Neural crest cell (in vitro differentiated cells): ENCODE data around the gene ZBTB48. TPM values are rescaled to one million over a fixed set of nuclear protein-coding genes. Genes with fewer than 3 reads are reported as not detected.

Experiments
- DNase-seq: peaks from one replicate; pipeline ENCODE4 v3.0.0; 2021; ENCODE audit warnings: low read depth, mixed read lengths, low spot score
- H3K27ac Mint-ChIP-seq: one replicate; pipeline ENCODE4 v1.8.0; 2021; ENCODE audit warnings: mild to moderate bottlenecking, mixed read lengths; ENCODE audit not compliant: unreplicated experiment
- H3K27me3 Mint-ChIP-seq: 2 replicates; pipeline ENCODE4 v1.8.0; 2021; ENCODE audit warnings: low read depth, mild to moderate bottlenecking, mixed read lengths
- H3K36me3 Mint-ChIP-seq: 2 replicates; pipeline ENCODE4 v1.8.0; 2021; ENCODE audit warnings: low read depth, mild to moderate bottlenecking, mixed read lengths
- H3K4me1 Mint-ChIP-seq: 2 replicates; pipeline ENCODE4 v1.8.0; 2021; ENCODE audit warnings: mixed read lengths
- H3K4me3 Mint-ChIP-seq: one replicate; pipeline ENCODE4 v1.8.0; 2021; ENCODE audit warnings: mild to moderate bottlenecking, mixed read lengths
- H3K9me3 Mint-ChIP-seq: 2 replicates; pipeline ENCODE4 v1.8.0; 2021; ENCODE audit warnings: mixed read lengths
- total RNA-seq: library from RNA; stranded (reverse); gene quantifications from 2 replicates; pipeline ENCODE4 v1.2.1, GENCODE V29; 2021
- TF ChIP-seq, protein P1 (sequence below): fragments of 200-600 bp; sonication (generic); conservative IDR thresholded peaks from 2 replicates; pipeline ENCODE4 v1.5.0; 2021; ENCODE audit warnings: antibody characterized with exemption, mild to moderate bottlenecking

Gene ZBTB48
- total RNA-seq, 1 donor from 2014 or later = 41.0 TPM

- H3K4me3 Mint-ChIP-seq = peak within 1 kb of the TSS; percentile 91
- peaks cover 35% of the 10 kb centered on the region for H3K4me1 Mint-ChIP-seq
- peak within 1 kb of the TSS; percentile 98 for H3K27ac Mint-ChIP-seq
- TF ChIP-seq, protein P1, sequence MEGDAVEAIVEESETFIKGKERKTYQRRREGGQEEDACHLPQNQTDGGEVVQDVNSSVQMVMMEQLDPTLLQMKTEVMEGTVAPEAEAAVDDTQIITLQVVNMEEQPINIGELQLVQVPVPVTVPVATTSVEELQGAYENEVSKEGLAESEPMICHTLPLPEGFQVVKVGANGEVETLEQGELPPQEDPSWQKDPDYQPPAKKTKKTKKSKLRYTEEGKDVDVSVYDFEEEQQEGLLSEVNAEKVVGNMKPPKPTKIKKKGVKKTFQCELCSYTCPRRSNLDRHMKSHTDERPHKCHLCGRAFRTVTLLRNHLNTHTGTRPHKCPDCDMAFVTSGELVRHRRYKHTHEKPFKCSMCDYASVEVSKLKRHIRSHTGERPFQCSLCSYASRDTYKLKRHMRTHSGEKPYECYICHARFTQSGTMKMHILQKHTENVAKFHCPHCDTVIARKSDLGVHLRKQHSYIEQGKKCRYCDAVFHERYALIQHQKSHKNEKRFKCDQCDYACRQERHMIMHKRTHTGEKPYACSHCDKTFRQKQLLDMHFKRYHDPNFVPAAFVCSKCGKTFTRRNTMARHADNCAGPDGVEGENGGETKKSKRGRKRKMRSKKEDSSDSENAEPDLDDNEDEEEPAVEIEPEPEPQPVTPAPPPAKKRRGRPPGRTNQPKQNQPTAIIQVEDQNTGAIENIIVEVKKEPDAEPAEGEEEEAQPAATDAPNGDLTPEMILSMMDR = no peak
- H3K9me3 Mint-ChIP-seq = no peaks in the 10 kb centered on the region
- DNase-seq = peak; percentile 73
- no peaks in the 10 kb centered on the region for H3K36me3 Mint-ChIP-seq
- H3K27me3 Mint-ChIP-seq = peaks cover 3% of the 10 kb centered on the region
Measured at GRCh38 chr1:6602669-6603237, 23.0 kb downstream of the ZBTB48 start, which contains the start of gene KLHL21. Gene KLHL21 (minus strand): TSS chr1:6602869. CDS start chr1:6602817, 52 bp downstream.

DNA sequence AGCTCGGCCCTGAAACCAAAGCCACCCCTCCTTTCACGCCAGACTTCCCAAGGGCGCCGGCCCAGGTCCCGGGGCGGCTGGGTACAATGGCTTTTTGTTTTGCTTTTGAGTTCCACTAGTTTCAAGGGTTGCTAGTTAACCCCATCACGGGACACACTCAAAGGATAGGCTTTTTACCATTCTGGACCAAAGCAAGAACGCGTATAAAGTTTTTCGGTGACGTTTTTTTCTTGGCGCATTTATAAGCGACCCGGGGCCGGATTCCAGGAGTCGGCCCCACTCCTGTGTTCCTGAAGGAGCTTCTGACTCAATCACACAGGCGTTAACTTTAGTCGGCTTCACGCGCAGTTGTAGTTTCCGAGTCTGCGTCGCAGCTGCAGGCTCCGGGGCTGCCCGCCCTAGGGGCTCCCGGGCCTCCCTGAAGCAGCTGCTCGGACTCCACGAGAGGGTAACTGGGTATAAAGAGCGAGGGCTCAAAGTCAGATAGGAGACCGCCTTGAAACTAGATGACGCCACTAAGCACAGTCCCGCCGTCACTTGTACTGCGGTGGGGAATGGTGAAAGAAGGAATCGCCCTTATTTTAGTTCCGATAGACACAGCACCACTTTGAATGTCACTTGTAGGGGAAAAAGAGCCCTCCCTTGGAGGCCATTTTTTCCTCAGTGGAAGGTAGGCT lies 23.6 kb downstream of the ZBTB48 start:
- peak; percentile 56 for DNase-seq
- Mint-ChIP-seq H3K4me3 (peak overlapping the region; percentile 89), H3K27ac (peak overlapping the region; percentile 98), H3K9me3 (no peaks in the 10 kb centered on the region), H3K36me3 (no peaks in the 10 kb centered on the region), H3K27me3 (peaks cover 3% of the 10 kb centered on the region), H3K4me1 (peaks cover 35% of the 10 kb centered on the region)
- TF ChIP-seq, protein P1 = no peak

GRCh38 chr1:6603915-6604558 lies 24.2 kb downstream of the ZBTB48 start:
- DNase-seq = no peak
- Mint-ChIP-seq H3K27me3 (peaks cover 3% of the 10 kb centered on the region), H3K36me3 (no peaks in the 10 kb centered on the region), H3K4me3 (peak overlapping the region; percentile 89), H3K4me1 (peaks cover 35% of the 10 kb centered on the region), H3K9me3 (no peaks in the 10 kb centered on the region), H3K27ac (peak overlapping the region; percentile 98)
- TF ChIP-seq, protein P1 = peak; percentile 48

DNA sequence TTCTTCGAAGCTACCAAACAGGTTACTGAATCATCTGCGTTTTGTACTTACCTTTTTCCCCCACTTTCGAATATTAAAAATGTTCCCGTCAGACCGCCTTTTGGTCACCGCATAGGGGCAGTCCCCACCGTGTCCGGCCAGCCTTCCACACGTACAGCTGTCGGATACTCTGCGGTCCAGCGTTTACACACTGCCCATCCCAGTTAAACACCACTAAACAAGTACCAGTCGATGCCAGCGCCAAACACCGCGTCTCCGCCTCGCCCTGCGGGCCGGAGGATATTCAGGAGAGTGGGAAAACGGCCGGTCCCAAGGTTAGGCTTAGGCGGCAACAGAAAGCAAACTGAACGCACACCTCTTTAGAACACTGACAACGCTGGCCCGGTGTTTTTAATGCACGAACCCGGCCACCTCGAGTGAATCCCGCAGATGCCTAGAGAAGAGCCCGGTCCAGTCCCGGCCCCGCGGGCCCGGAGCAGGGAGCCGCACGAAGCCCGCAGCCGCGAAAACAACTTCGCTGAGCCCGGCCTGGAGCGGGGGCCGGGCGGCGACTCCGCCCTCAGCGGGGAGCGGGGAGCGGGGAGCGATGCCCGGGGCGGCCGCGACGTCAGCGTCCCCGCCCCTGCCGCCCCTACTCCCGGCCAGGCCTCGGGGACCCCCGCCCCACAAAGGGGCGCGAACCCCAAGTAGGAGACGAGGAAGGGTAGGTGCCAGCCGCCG lies 33.0 kb downstream of the ZBTB48 start:
- Mint-ChIP-seq H3K27me3 (no peaks in the 10 kb centered on the region), H3K27ac (peak overlapping the region; percentile 72), H3K4me1 (peaks cover 35% of the 10 kb centered on the region), H3K4me3 (peak overlapping the region; percentile 94), H3K9me3 (no peaks in the 10 kb centered on the region), H3K36me3 (no peaks in the 10 kb centered on the region)
- peak; percentile 37 for DNase-seq
- TF ChIP-seq, protein P1 = no peak

DNA sequence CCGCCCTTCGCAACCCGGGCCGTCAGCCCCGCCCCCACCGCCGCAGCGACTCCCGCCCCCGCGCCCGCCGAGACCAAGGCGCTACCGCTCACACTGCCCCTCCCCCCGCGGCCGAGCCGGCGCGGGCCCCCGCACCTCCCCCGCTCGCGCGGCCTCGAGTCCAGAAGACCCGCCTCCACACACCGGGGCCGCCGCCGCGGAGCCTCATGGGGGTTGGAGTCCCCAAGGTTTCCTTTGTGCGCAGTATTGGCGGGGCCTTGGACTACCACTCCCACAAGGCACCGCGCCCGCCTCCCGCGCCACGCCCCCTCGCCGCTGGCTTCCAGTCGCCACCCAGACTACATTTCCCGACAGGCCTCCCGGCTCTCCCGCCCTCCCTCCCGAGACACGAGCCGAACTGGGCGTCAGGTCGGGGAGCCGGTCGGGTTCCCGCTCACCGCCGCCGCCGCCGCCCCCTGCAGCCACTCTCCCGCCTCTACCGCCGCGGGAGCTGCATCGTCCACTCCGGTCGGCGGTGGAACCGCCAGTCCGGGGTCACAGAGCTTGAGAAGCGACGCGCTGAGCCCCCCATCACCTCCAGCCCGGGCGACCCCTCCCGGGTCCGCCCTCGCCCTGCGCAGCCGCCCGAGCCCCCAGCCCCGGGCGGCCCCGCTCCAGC lies 33.7 kb downstream of the ZBTB48 start, which contains the start of gene PHF13:
PHF13 (plus strand) TSS at position 371 of the 658 bp plus-strand sequence. CDS start 336 bp downstream, outside the sequence.
- peaks cover 35% of the 10 kb centered on the region for H3K4me1 Mint-ChIP-seq
- peak within 1 kb of the TSS; percentile 72 for H3K27ac Mint-ChIP-seq
- TF ChIP-seq, protein P1 = no peak
- peak within 1 kb of the TSS; percentile 95 for H3K4me3 Mint-ChIP-seq
- H3K9me3 Mint-ChIP-seq = no peaks in the 10 kb centered on the region
- no peaks in the 10 kb centered on the region for H3K36me3 Mint-ChIP-seq
- DNase-seq = peak; percentile 100
- H3K27me3 Mint-ChIP-seq = no peaks in the 10 kb centered on the region
